CD4-positive, CD25-positive, alpha-beta regulatory T cell (primary cell): Measurements from ENCODE around the gene STAB1. TPM values are rescaled to one million over a fixed set of nuclear protein-coding genes. Genes with fewer than 3 reads are reported as not detected.
A peak's percentile ranks its signal among the peaks of the same experiment; 100 is the strongest.

ENCODE experiments used
- ATAC-seq, 2 donors: fragments of 150-1000 bp; cut with Tn5 transposase; one replicate each; pipeline ENCODE4 v1.10.0; 2021; ENCODE audit warnings: low read depth in 2 of 2, moderate number of reproducible peaks in 2 of 2, moderate library complexity in 1 of 2
- DNase-seq, 3 donors: peaks; one replicate each; pipeline versions ENCODE4 v3.0.0 to v3.0.0-alpha.2; 2012 to 2022; ENCODE audit warnings: mixed read lengths in 1 of 3
- H3K27ac ChIP-seq: one replicate; pipeline ENCODE4 v1.7.0; 2013; ENCODE audit warnings: mild to moderate bottlenecking, low read length; ENCODE audit not compliant: insufficient read depth, poor library complexity, severe bottlenecking
- H3K27me3 ChIP-seq: one replicate; pipeline ENCODE4 v1.7.0; 2013; ENCODE audit warnings: low read length; ENCODE audit not compliant: control insufficient read depth, insufficient read depth
- H3K36me3 ChIP-seq: one replicate; pipeline ENCODE4 v1.7.0; 2013; ENCODE audit warnings: mild to moderate bottlenecking, low read length, moderate library complexity; ENCODE audit not compliant: control insufficient read depth, insufficient read depth
- H3K4me1 ChIP-seq: 2 replicates; pipeline ENCODE4 v1.7.0; 2013; ENCODE audit warnings: mild to moderate bottlenecking, low read length; ENCODE audit not compliant: insufficient read depth, control insufficient read depth, poor library complexity, severe bottlenecking
- H3K4me3 ChIP-seq: one replicate; pipeline ENCODE4 v1.7.0; 2013; ENCODE audit warnings: low read depth, mild to moderate bottlenecking, low read length, moderate library complexity
- H3K9me3 ChIP-seq, 2 experiments: 1 replicate in 1 of 2; 2 replicates in 1 of 2; pipeline ENCODE4 v1.7.0; 2013; ENCODE audit warnings: low read length in 2 of 2, mild to moderate bottlenecking in 1 of 2, moderate library complexity in 1 of 2; ENCODE audit not compliant: control insufficient read depth in 2 of 2
- H3K27ac Mint-ChIP-seq, 3 donors: one replicate each; pipeline ENCODE4 v1.8.0; 2020 to 2022; ENCODE audit warnings: mild to moderate bottlenecking in 3 of 3, mixed read lengths in 3 of 3, moderate library complexity in 2 of 3
- H3K27me3 Mint-ChIP-seq: one replicate; pipeline ENCODE4 v1.8.0; 2022; ENCODE audit warnings: mild to moderate bottlenecking, mixed read lengths
- H3K36me3 Mint-ChIP-seq: one replicate; pipeline ENCODE4 v1.8.0; 2020; ENCODE audit warnings: mixed read lengths
- H3K4me1 Mint-ChIP-seq, 4 donors: one replicate each; pipeline ENCODE4 v1.8.0; 2020 to 2022; ENCODE audit warnings: mixed read lengths in 4 of 4, mild to moderate bottlenecking in 1 of 4
- H3K4me3 Mint-ChIP-seq, 4 donors: one replicate each; pipeline ENCODE4 v1.8.0; 2020 to 2022; ENCODE audit warnings: mild to moderate bottlenecking in 4 of 4, mixed read lengths in 4 of 4, moderate library complexity in 3 of 4
- H3K9me3 Mint-ChIP-seq, 7 donors: one replicate each; pipeline ENCODE4 v1.8.0; 2020 to 2022; ENCODE audit warnings: mixed read lengths in 7 of 7, mild to moderate bottlenecking in 3 of 7, moderate library complexity in 2 of 7
- polyA plus RNA-seq, 4 donors: library from polyadenylated mRNA; unstranded; fragments of 300-500 nt; fragmentation: Illumina TruSeq; gene quantifications; one replicate each; pipeline ENCODE4 v1.2.3, GENCODE V29; 2021
- total RNA-seq: library from RNA; stranded (reverse); gene quantifications from one replicate; pipeline ENCODE4 v1.2.3, GENCODE V29; 2022

The STAB1 gene, protein sequence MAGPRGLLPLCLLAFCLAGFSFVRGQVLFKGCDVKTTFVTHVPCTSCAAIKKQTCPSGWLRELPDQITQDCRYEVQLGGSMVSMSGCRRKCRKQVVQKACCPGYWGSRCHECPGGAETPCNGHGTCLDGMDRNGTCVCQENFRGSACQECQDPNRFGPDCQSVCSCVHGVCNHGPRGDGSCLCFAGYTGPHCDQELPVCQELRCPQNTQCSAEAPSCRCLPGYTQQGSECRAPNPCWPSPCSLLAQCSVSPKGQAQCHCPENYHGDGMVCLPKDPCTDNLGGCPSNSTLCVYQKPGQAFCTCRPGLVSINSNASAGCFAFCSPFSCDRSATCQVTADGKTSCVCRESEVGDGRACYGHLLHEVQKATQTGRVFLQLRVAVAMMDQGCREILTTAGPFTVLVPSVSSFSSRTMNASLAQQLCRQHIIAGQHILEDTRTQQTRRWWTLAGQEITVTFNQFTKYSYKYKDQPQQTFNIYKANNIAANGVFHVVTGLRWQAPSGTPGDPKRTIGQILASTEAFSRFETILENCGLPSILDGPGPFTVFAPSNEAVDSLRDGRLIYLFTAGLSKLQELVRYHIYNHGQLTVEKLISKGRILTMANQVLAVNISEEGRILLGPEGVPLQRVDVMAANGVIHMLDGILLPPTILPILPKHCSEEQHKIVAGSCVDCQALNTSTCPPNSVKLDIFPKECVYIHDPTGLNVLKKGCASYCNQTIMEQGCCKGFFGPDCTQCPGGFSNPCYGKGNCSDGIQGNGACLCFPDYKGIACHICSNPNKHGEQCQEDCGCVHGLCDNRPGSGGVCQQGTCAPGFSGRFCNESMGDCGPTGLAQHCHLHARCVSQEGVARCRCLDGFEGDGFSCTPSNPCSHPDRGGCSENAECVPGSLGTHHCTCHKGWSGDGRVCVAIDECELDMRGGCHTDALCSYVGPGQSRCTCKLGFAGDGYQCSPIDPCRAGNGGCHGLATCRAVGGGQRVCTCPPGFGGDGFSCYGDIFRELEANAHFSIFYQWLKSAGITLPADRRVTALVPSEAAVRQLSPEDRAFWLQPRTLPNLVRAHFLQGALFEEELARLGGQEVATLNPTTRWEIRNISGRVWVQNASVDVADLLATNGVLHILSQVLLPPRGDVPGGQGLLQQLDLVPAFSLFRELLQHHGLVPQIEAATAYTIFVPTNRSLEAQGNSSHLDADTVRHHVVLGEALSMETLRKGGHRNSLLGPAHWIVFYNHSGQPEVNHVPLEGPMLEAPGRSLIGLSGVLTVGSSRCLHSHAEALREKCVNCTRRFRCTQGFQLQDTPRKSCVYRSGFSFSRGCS (N-terminal part only)
- total RNA-seq (0.42 TPM), polyA plus RNA-seq (not detected)

DNA sequence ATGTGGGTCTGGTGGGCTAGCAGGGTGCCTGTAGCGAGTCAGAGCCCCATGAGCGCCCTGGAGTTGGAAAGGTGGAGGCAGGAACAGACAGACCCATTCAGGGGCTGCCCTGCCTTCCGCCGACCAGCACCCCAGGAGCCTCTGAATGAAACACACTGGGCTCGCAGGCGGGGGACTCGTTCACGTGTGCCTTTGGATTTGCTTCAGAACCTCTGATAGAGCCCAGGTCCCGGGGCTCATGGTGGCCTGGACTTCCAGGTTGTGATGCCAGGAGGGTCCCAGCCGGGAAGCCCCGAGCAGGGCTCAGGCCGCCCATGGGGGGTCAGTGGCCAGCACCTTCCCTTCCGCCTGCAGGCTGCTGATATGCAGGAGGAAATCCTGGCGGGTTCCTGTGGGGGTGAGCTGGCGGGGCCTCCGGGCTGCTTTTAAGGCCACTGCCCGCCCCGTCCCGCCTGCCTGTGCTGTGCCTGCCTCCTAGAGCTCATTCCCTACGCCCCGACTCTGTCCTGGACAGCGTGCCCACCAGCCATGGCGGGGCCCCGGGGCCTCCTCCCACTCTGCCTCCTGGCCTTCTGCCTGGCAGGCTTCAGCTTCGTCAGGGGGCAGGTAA lies at the start of gene STAB1:
Gene STAB1, plus strand, starts transcription at position 453 of the 610 bp plus-strand sequence. Its CDS starts 76 bp downstream, at position 529.
- peak within 1 kb of the TSS in 1 of 3 donors; percentile 71 for H3K27ac Mint-ChIP-seq
- peaks cover 4% of the 10 kb centered on the region for H3K27me3 Mint-ChIP-seq
- no peaks in the 10 kb centered on the region for H3K27me3 ChIP-seq
- H3K4me1 ChIP-seq = no peaks in the 10 kb centered on the region
- H3K9me3 Mint-ChIP-seq = no peaks in the 10 kb centered on the region
- peaks cover 14% of the 10 kb centered on the region for H3K36me3 Mint-ChIP-seq
- H3K4me3 Mint-ChIP-seq = peak within 1 kb of the TSS in 1 of 4 donors; percentile 10
- ATAC-seq (no peak), DNase-seq (no peak)
- H3K36me3 ChIP-seq = peaks cover 21% of the 10 kb centered on the region
- H3K4me3 ChIP-seq = no peak within 1 kb of the TSS
- H3K27ac ChIP-seq = no peak within 1 kb of the TSS
- H3K4me1 Mint-ChIP-seq = peaks cover 0 to 3% (median 0%) of the 10 kb centered on the region in 4 donors
- no peaks in the 10 kb centered on the region for H3K9me3 ChIP-seq

DNA sequence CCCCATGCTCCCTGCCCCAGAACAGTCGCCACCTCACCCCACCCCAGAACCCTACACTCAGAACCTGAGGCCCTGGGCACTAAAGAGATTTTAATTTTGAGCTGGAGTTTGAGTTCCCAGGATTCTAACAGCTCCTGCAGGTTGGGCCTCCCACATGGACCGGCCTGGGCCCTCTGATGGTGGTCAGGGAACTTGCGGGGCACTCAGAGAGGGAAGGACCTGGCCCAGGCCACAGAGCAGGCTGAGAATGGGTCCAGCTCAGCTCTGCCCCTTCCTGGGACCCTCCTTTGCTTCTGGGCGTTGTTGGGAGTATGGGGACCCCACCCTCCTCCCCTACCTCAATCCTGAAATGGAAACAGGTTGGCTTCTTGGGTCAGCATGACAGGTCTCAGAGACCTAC lies 49.1 kb upstream of the STAB1 start:
- Histone ChIP-seq H3K9me3 (no peaks in the 10 kb centered on the region), H3K27me3 (no peaks in the 10 kb centered on the region), H3K27ac (no peak overlapping the region), H3K4me3 (no peak overlapping the region), H3K4me1 (peaks cover 37% of the 10 kb centered on the region), H3K36me3 (no peaks in the 10 kb centered on the region)
- peaks cover 0 to 36% (median 13%) of the 10 kb centered on the region in 4 donors for H3K4me1 Mint-ChIP-seq
- no peaks in the 10 kb centered on the region for H3K36me3 Mint-ChIP-seq
- H3K9me3 Mint-ChIP-seq = no peaks in the 10 kb centered on the region
- no peak overlapping the region for H3K4me3 Mint-ChIP-seq
- peaks cover 4% of the 10 kb centered on the region for H3K27me3 Mint-ChIP-seq
- no peak overlapping the region for H3K27ac Mint-ChIP-seq
- ATAC-seq (no peak), DNase-seq (no peak)

DNA sequence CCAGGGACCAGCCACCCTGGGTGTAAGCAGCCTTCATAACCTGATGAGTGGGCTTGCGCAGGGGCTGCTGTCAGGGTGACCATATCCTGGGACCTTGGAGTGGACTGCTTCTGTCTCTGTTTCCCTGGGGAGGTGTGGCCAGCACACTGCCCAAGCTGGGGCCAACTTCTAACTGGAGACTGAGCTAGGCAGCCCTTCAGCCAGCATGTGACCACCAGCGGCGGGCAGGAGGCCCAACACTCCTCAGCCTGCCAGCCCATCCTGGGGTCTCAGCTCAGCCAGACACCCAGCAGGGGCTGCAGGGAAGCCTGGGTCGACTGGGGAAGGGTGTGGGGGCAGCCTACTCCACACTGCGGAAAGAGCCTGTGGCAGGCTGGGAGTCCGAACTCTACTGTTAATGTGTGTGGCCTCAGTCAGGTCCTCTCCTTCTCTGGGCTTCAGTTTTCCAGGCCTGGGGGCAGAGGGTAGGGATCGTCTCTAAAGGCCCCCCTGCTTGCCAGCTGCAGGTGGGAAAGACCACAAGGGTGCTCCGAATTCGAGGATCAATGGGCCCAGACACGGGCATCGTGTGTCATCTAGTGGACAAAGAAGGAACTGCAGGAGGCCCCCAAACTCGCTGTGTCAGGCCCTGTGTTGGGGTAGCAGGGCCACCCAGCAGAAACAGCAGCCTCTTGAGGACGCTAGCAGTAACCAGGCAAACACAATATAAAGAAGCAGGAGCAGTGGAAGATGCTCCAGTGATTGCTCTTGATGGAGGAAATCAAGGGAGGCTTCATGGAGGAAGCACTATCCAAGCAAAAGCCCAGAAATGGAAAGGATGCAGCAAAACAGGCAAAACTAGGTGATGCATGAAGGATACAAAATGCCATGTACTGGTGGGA lies 48.3 kb upstream of the STAB1 start:
- Mint-ChIP-seq H3K27me3 (peaks cover 4% of the 10 kb centered on the region), H3K36me3 (no peaks in the 10 kb centered on the region), H3K27ac (peak overlapping the region; percentile 52 to 91 (median 80)), H3K4me1 (peaks cover 0 to 36% (median 13%) of the 10 kb centered on the region in 4 donors), H3K4me3 (peak overlapping the region; percentile 17 to 76 (median 70)), H3K9me3 (no peaks in the 10 kb centered on the region)
- ATAC-seq (peak; percentile 50 to 54), DNase-seq (peak; percentile 61 to 77 (median 72))
- H3K27me3 ChIP-seq = no peaks in the 10 kb centered on the region
- H3K9me3 ChIP-seq = no peaks in the 10 kb centered on the region
- peaks cover 37% of the 10 kb centered on the region for H3K4me1 ChIP-seq
- no peaks in the 10 kb centered on the region for H3K36me3 ChIP-seq
- no peak overlapping the region for H3K4me3 ChIP-seq
- no peak overlapping the region for H3K27ac ChIP-seq

DNA sequence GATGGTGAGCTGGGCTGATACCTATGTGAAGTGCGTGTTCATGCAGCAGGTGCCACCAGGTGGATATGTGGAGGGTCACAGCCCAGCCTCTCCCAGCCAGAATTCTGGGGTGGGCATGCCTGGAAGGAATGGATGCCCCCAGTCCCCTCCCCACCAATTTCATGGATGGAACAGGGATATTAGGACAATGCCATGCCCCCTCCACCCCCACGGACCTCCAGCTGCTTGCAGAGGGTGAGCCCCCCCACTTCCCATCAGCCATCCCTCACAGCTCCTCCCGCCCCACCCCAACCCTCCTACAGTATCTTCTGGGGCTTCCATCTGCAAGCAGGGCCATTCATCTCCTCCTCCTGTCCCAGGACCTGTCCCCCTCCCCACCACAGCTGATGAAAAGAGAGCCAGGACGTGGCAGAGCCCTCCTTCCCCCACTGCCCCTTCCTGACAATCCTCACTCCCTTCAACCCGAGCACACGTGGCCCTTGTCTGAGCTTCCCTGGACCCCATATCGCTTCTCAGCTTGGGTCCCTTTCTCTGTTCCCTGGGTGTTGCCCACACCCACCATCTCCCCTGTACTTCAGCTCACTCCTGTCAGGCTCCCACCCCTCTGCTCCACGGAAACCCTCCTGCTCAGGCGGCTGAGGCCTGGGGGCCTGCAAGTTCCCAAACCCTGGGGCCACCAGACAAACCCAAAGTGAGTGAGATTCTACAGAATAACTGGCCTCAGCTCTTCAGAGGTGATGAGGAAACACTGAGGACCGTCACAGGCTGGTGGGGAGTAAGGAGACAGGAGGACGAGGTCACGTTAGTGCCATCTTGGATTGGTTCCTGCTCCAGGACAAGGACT lies 47.4 kb upstream of the STAB1 start:
- H3K27ac ChIP-seq = no peak overlapping the region
- H3K36me3 ChIP-seq = no peaks in the 10 kb centered on the region
- ATAC-seq (no peak), DNase-seq (no peak)
- H3K27me3 ChIP-seq = no peaks in the 10 kb centered on the region
- Mint-ChIP-seq H3K4me1 (peaks cover 0 to 33% (median 12%) of the 10 kb centered on the region in 4 donors), H3K9me3 (no peaks in the 10 kb centered on the region), H3K4me3 (peak overlapping the region in 2 of 4 donors; percentile 71 to 78), H3K27ac (peak overlapping the region in 1 of 3 donors; percentile 80), H3K36me3 (no peaks in the 10 kb centered on the region), H3K27me3 (peaks cover 4% of the 10 kb centered on the region)
- peaks cover 37% of the 10 kb centered on the region for H3K4me1 ChIP-seq
- H3K9me3 ChIP-seq = no peaks in the 10 kb centered on the region
- no peak overlapping the region for H3K4me3 ChIP-seq

DNA sequence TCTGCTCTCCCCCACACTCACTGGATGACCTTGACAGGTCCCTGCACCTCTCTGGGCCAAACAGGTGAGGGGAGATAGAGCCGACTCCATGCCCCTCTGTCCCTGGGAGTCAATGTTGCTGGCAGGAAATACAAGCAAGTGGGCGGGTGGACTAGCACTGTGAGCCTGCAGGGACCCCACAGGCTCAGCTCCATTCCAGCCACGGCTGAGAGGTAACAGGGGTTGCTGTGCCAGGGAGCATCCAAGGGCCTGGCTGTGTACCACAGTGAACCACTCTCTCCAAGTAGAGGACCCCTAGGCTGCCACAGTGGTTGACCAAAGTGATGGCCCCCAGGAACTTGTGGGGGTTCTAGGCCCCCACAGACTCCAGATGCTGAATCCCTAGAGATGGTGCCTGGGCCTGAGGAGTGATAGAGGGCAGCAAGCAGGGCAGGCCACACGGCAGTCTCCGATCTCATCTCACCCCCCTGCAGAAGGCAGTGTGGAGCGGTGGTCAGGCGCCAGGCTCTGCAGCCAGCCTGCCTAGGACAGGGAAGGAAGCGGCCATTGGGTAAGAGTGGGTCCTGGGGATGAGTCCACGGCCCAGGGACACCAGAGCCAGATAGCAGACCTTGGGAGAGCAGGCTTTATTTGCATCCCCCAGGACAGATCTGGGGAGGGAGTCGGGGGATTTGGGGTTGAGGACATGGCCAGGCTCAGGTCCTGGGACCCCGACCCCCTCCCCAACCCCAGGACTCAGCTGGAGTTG lies 44.5 kb upstream of the STAB1 start:
- H3K27me3 ChIP-seq = no peaks in the 10 kb centered on the region
- peaks cover 27% of the 10 kb centered on the region for H3K4me1 ChIP-seq
- ATAC-seq = no peak
- no peak for DNase-seq
- H3K4me1 Mint-ChIP-seq = peaks cover 0 to 36% (median 13%) of the 10 kb centered on the region in 4 donors
- no peak overlapping the region for H3K4me3 Mint-ChIP-seq
- H3K9me3 ChIP-seq = no peaks in the 10 kb centered on the region
- H3K36me3 ChIP-seq = no peaks in the 10 kb centered on the region
- H3K4me3 ChIP-seq = no peak overlapping the region
- no peaks in the 10 kb centered on the region for H3K9me3 Mint-ChIP-seq
- no peak overlapping the region for H3K27ac ChIP-seq
- H3K27ac Mint-ChIP-seq = peak overlapping the region in 2 of 3 donors; percentile 12 to 69
- no peaks in the 10 kb centered on the region for H3K36me3 Mint-ChIP-seq
- peaks cover 9% of the 10 kb centered on the region for H3K27me3 Mint-ChIP-seq
